Mucosa of stomach (tissue), 1 donor: ENCODE data around the gene S100P.

ENCODE experiments used
- H3K27me3 ChIP-seq: one replicate; pipeline ENCODE4 v1.7.0; 2013; ENCODE audit warnings: mild to moderate bottlenecking, low read length; ENCODE audit not compliant: control insufficient read depth, insufficient read depth
- H3K36me3 ChIP-seq: one replicate; pipeline ENCODE4 v1.7.0; 2013; ENCODE audit warnings: low read length; ENCODE audit not compliant: control insufficient read depth, insufficient read depth
- H3K4me1 ChIP-seq: one replicate; pipeline ENCODE4 v1.7.0; 2013; ENCODE audit warnings: mild to moderate bottlenecking, low read length; ENCODE audit not compliant: control insufficient read depth, insufficient read depth
- H3K4me3 ChIP-seq: one replicate; pipeline ENCODE4 v1.7.0; 2013; ENCODE audit warnings: low read length
- H3K9ac ChIP-seq: one replicate; pipeline ENCODE4 v1.7.0; 2013; ENCODE audit warnings: mild to moderate bottlenecking, low read length, moderate library complexity
- H3K9me3 ChIP-seq: one replicate; pipeline ENCODE4 v1.7.0; 2013; ENCODE audit warnings: mild to moderate bottlenecking, low read length, moderate library complexity; ENCODE audit not compliant: control insufficient read depth
- donor health status: Pancreatic carcinoma.

The S100P gene

GRCh38 chr4:6732441-6733357 lies 39.0 kb downstream of the S100P start:
- H3K9ac ChIP-seq: peak overlapping the region; percentile 57
- peaks cover 23% of the 10 kb centered on the region for H3K4me1 ChIP-seq
- no peak overlapping the region for H3K4me3 ChIP-seq

GRCh38 chr4:6733358-6734164 lies 39.9 kb downstream of the S100P start:
- Histone ChIP-seq H3K4me3 (no peak overlapping the region), H3K9ac (no peak overlapping the region), H3K9me3 (no peaks in the 10 kb centered on the region)

More at GRCh38 chr4:6732441-6733357, 39.0 kb downstream of the S100P start:
- Histone ChIP-seq H3K9me3 (no peaks in the 10 kb centered on the region), H3K27me3 (no peaks in the 10 kb centered on the region), H3K36me3 (no peaks in the 10 kb centered on the region)

GRCh38 chr4:6734165-6734786 lies 40.6 kb downstream of the S100P start:
- Histone ChIP-seq H3K27me3 (no peaks in the 10 kb centered on the region), H3K9me3 (no peaks in the 10 kb centered on the region), H3K4me3 (no peak overlapping the region), H3K4me1 (peaks cover 23% of the 10 kb centered on the region), H3K9ac (no peak overlapping the region), H3K36me3 (no peaks in the 10 kb centered on the region)

More at GRCh38 chr4:6733358-6734164, 39.9 kb downstream of the S100P start:
- no peaks in the 10 kb centered on the region for H3K27me3 ChIP-seq
- H3K36me3 ChIP-seq: no peaks in the 10 kb centered on the region
- H3K4me1 ChIP-seq: peaks cover 23% of the 10 kb centered on the region

GRCh38 chr4:6739920-6740319 lies 46.2 kb downstream of the S100P start:
- Histone ChIP-seq H3K27me3 (no peaks in the 10 kb centered on the region), H3K4me1 (no peaks in the 10 kb centered on the region), H3K9ac (no peak overlapping the region), H3K9me3 (no peaks in the 10 kb centered on the region), H3K36me3 (no peaks in the 10 kb centered on the region), H3K4me3 (no peak overlapping the region)

GRCh38 chr4:6740347-6740746 lies 46.7 kb downstream of the S100P start:
- Histone ChIP-seq H3K4me3 (no peak overlapping the region), H3K4me1 (no peaks in the 10 kb centered on the region), H3K9ac (no peak overlapping the region), H3K9me3 (no peaks in the 10 kb centered on the region), H3K27me3 (no peaks in the 10 kb centered on the region), H3K36me3 (no peaks in the 10 kb centered on the region)

- Histone ChIP-seq H3K9me3 (no peaks in the 10 kb centered on the region), H3K4me3 (no peak overlapping the region), H3K9ac (no peak overlapping the region), H3K27me3 (no peaks in the 10 kb centered on the region), H3K36me3 (no peaks in the 10 kb centered on the region), H3K4me1 (peaks cover 16% of the 10 kb centered on the region)
Measured at GRCh38 chr4:6742507-6742906, 48.8 kb downstream of the S100P start.

- no peaks in the 10 kb centered on the region for H3K36me3 ChIP-seq
- peaks cover 21% of the 10 kb centered on the region for H3K4me1 ChIP-seq
- H3K9me3 ChIP-seq: no peaks in the 10 kb centered on the region
- no peak overlapping the region for H3K9ac ChIP-seq
- no peaks in the 10 kb centered on the region for H3K27me3 ChIP-seq
- no peak overlapping the region for H3K4me3 ChIP-seq
Measured at GRCh38 chr4:6742989-6743388, 49.3 kb downstream of the S100P start.
